Stimulated activated CD8-positive, alpha-beta memory T cell treated with anti-CD3 and anti-CD28 coated beads, Interleukin-12 subunit alpha, Interleukin-12 subunit beta, amount 100 ng/mL, for 1 hour (primary cell): Measurements from ENCODE around the gene FHL3.
A peak's percentile ranks its signal among the peaks of the same experiment; 100 is the strongest.
"Not testable (repeated sequence)": the region's sequence is repeated elsewhere in the genome, so short reads cannot be mapped to it uniquely, and the experiment has no call there.

Experiments
- DNase-seq: peaks from one replicate; pipeline ENCODE4 v3.0.0-alpha.2; 2020; ENCODE audit warnings: low read depth

The FHL3 gene

DNA sequence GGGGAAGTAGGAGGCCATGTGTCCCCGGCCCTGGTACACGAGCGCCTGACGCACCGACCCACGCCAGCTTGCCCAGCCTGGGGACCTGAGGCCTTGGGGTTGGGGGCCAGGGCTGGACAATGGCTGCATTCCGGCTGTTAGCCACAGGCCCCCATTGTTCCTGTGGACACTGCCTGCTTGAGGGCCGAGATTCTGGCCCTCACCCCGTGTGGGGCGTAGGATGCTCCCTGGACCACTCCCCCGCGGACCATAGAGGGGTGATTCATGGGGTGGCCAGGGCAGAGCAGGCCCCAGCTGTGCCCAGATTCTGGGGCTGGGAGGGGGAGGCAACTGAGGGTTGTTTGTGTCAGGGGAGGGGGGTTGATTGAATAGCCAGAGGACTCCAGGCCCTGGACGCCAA is 29.6 kb upstream of the FHL3 start:
- DNase-seq, result no peak

DNA sequence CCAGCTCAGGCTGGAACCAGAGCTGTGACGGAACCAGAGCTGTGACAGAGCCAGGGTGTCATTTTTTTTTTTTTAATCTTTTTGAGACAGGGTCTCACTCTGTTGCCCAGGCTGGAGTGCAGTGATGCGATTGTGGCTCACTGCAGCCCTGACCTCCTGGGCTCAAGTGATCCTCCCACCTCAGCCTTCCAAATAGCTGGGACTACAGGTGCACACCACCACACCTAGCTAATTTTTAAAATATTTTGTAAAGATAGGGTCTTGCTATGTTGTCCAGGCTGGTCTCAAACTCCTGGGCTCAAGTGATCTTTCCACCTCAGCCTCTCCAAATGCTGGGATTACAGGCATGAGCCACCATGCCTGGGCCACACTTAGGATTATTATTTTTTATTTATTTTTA is 27.7 kb upstream of the FHL3 start:
- not testable (repeated sequence) for DNase-seq

DNA sequence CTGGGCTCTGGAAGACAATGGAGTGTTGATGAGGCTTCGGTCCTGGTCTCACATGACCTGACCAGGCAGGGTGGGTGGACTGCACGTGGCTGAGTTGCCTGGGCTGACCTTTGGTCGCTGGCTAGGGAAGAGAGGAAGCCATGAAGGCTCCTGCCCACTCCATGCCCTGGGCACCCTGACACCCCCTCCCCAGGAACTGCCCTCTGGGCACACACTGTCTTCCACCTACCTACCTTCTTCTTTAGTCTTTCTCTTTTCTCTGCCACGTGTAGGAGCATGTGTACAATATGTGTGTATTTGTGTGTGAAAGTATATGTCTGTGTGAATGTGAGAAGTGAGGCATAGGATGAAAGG is 26.2 kb upstream of the FHL3 start:
- DNase-seq, result no peak

DNA sequence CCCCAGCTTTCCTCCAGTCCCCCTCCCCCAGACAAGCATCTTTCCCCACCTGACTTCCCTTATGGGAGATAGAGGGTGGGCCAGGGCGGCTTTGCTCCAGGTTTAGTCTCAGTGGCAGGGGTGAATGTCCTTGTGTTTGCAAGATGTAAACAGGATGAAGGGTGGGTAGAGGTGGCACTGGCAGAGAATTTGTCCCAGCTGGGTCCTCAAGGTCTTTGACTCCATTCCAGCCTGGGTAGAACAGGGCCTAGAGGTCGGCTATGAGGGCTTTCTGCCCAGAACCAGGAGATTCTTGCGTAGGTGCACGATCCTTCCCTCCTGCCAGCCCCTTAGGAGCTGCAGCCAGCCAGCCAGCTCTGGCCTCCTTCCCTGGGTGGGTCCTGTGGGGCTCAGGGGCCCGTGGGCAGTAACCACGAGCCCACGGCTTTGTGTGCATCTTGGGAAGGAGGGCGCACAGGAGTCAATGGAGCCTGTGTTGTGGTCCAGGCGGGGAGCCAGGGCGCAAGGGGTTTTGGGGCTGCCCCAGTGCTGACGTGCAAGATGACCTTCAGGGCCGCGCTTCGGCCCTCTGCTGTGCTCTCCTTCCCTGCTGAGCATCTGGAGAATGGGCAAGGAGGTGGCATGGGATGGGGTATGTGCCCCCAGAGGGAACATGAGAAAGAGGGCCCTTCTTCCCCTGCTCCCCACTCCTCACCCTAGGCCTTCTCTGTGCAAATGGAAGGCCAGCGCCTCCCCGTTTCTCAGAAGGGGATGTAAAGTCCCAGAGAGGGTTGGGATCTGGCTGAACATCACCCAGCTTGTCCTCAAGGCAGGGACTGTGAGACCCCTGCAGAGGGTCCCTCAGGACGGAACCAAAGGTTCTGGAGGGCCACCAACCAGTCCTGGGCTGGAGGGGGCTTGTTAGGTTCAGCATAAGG is 25.5 kb upstream of the FHL3 start:
- DNase-seq, result no peak

DNA sequence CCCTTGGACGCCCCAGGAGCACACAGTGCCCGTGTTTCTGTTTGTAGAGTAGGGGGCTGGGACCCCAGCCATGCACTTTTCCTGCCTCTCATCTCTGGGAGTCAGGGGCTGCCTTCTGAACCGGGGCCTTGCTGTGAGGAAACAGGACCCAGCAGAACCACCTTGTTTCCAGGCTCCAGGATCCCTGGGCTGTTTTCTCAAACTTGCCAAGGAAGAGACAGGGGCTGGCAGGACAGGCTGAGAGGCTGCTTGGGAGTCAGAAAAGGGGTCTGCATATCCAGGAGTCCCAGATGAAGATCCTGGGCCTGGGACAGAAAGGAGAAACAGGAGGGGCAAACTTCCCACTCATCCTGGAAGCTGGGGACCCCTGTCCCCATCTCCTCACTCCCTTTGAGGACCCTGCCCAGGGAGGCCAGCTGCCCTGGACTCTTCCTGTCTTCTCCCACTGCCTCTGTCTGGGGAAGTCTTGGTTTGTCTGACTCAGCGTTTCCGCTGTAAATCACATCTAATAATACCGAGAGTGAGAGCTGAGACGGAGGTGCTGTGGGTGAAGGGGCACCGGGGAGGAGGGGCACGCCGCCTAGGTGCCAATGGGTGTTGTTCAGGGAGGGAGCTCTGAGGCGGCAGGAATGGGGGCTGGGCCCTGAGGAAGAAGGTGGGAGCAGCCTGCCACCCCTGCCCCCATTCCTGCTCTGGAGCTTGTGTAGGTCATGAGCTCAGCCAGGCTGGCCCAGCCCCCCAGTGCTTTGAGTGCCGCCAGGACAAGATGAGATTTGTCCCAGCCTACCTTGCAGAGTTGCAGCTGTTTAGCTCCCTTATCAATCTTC is 24.6 kb upstream of the FHL3 start:
- peak; percentile 27 for DNase-seq

DNA sequence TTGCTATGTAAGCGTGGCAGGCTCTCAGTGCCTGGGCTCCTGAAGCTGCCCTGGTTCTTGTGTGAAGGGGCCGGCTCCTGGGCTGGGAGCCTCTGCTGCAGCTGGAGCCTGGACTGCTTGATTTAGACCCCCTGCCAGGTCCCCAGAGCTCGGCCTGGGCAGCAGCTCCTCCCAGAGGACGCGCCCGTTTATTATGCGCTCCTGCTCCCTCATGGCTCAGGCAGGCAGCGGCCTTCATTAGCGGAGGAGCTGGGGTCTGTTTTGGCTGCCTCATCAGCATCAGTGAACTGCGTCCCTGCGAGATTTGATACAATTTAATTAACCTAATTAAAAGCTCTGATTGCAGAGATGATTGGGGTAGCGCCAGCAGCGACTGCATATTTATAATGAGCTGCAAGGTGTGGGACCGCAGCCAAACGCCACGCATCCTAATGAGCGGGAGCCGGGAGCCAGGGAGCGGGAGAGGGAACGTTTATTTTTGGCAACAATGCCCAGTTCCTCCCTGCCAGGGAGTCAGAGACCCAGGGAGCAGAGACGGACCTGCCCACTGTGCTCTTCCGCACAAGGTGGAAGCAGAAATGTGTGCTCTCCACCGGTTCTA is 23.9 kb upstream of the FHL3 start:
- DNase-seq, result no peak

DNA sequence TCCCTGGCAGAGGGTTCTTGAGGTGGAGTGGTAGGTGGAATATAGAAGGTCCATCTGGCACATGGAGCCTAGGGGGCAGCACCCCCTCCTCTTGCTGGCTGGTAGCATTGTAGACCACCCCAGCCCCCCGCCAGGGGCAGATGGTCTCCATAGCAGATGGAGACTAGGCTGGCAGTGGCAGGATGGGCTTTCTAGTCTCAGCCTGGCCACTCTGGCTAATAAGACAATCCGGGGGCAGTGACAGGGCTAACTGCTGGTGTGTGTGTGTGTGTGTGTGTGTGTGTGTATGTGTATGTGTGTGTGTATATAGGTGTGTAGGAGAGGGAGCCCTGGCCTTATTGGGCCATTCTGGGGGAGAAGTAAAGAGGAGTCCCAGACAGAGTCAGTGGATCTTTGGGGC is 23.4 kb upstream of the FHL3 start:
- DNase-seq, result no peak

DNA sequence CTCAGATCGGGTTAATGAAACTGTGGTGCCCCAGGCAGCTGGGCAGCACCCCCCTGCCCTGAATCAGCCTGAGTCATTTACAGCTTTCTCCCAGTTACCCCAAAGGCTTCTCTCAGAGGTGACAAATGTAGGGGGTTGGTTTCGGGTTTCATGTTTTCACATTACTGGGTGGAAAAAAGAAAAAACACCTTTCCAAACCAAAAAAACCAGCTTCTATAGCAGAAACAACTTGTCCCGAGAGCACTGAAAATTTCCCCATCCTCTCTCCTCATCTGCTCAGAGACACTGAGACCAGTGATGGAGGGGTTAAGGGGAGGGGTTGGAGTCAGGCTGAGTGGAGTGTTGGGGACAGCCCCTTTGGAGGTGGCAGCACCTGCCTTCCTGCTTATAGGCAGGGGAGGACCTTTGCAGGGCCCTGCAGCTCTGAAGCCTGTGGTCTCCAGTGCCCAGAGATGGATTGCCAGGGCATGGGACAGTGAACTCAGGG is 22.8 kb upstream of the FHL3 start:
- DNase-seq, result no peak

DNA sequence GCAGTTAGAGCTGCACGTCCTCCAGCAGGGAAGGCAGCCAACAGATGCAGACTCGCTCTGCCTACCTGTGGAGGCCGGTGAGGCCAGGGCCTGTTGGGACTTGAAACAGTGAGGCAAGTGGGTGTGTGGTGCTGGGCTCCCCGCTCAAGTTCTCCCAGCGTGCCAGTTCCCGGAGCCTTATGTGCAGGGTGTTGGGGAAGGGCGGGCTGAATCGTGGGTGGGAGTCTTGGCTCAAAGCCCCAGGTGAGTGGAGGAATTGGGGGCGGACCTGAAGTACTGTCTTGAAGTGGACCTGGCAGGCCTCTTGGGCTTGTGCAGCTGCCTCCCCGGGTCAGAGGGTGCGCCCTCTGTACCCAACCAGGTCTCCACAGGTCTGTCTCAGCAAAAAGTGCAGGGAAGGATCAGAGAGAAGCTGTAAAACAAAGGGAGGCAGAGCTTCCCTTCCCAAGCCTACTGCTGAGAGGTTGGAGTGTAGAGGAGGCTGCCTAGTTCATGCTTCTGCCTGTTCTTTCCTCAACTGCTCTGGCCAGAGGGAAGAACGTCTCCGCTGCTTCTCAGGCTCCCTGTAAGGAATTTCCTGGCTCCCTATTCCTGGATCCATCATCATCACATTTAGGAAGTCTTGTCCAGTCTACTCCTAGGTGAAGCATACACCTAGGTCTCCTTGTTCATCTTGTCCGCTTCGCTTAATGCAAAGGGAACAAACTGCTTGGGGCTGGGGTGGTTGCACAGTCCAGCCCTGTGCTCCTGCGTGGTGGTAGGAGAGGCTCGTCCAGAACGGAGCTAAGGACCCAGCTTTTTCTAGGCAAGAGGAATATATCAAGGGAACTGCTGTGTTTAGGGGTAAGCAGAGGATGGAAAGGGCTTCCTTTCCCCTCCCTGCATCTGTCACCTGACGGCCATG is 22.1 kb upstream of the FHL3 start:
- DNase-seq, result no peak

DNA sequence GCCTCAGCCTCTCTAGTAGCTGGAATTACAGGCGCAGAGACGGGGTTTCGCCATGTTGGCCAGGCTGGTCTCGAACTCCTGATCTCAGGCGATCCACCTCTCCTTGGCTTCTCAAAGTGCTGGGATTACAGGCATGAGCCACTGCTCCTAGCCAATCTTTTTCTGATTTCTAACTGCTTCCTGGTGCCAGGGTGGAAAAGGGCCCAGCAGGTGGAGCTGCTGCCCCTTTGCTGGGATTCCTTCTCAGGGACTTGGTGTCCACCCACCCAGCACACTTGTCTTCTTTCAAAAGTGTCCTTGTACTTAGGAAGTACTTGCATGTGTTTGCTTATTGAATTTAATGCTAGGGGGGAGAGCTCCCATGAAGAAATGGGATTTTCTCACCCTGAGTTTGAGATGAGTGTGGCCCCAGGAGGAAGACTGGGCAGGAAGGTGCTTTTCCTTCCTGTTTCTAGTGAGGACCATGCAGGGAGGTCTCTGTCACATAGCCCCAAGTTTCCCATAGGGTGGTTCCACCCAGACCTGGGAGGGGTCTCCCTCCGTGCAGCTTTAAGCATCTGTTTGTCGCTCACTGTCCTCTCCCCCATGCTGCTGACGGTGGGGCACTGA is 21.4 kb upstream of the FHL3 start:
- DNase-seq, result no peak

DNA sequence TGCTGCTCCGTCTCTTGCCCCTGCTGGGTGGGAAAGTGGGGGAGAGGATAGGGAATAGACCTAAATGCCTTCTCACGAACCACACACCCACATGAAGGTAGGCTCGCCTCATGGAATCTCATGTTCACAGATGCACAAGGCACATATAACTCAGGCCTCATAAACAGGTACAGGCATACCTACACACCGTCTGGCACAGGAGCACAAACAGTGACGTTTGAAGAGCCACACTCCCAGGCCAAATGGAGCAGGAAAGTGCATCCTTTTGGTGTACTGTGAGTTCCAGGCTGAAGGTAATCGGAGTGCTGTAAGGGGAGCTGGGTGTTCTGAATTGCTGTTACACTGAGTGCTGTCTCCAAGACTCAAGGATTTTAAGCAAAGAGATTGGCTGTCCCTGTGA is 20.4 kb upstream of the FHL3 start:
- no peak for DNase-seq

DNA sequence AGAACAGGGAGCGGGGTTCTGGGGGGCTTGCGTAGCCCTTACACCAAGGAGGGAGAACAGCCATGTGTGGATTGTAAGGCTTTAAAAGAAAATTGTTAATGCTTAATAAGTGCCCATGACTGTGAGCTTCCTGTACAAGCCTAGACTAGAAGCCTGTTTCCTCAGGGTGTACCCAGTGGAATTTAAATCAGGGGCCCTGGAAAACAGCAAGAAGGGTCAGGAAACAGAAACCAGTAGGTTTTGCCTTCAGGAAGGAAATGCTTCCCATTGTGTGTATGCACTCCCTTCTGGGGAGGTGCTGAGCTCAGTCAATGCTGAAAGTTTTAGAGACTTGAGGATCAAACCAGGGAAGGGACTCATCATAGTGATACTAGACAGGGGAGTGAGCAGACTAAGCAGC is 19.9 kb upstream of the FHL3 start:
- DNase-seq, result no peak

DNA sequence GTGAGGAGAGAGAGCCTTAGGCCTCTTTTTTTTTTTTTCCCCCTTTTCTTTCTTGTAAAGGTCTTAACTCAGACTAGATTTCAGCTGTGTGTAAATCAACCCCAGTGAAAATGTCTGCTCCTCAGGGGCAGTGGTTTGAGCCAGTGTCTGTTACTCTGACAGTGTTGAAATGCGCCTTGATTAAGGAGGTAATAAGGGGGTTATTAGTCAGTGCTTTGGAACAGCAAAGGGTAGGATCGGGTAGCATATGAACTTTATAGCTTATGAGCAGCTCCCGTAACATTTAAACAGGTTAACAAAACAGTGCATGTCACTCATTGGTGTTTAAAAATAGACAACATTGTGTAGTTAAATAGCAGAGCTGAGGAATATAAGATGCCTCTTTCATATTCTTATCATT is 17.5 kb upstream of the FHL3 start:
- no peak for DNase-seq

DNA sequence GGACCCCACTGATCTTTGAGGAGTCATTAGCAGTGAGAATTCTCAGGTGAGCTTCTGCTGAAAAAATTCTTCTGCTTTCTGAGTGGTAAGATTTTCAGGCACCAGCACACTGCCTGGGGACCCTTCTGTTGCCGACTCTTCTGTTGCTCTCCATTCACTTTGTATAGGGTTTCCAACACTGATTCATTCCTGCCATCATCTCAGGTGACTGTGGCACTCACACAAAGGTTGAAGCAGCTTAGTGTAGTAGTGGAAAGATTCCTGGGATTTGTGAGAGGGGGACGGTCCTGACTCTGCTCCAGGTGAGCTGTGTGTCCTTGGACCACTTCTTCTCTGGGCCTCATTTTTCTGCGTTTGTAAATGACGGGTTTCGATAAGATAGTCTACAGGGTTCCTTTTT is 16.7 kb upstream of the FHL3 start:
- no peak for DNase-seq

DNA sequence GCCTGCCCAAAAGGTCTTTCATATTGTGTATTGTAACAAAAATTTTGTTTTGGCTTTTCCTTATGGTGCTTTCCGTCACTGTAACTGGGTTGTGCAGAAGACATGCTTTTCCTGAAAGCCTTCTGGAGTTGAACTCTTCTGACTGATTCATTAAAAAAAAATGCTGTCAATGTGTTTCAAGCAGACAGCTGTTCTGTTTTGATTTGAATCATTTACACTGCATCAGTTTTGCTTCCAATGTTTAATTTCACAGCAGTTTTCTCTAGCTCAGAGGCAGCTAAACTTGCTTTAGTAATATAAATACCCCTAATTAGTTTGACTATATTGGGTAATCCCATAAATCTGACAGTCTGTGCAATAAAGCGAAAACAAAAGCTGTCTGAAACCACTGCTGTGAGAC is 15.1 kb upstream of the FHL3 start:
- no peak for DNase-seq

DNA sequence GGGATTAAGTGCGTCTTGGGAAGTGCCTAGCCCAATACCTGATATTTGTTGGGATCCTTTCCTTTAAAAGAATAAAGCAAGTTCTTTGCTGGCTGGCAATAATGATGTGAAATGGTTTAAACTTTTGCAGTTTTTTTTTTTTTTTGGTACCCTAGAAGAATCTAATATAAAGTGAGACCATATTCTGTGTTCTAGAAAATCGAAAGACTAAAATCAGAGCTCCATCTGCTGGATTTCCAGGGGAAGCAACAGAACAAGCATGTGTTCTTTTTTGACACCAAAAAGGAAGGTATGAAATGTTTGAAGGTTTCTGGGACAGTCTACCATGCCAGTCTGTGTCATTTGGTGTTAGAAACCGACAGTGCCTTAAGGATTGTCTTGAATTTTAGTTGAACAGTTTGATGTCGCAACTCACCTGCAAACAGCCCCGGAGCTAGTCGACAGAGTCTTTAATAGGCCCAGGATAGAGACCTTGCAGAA is 13.6 kb upstream of the FHL3 start:
- DNase-seq, result no peak

DNA sequence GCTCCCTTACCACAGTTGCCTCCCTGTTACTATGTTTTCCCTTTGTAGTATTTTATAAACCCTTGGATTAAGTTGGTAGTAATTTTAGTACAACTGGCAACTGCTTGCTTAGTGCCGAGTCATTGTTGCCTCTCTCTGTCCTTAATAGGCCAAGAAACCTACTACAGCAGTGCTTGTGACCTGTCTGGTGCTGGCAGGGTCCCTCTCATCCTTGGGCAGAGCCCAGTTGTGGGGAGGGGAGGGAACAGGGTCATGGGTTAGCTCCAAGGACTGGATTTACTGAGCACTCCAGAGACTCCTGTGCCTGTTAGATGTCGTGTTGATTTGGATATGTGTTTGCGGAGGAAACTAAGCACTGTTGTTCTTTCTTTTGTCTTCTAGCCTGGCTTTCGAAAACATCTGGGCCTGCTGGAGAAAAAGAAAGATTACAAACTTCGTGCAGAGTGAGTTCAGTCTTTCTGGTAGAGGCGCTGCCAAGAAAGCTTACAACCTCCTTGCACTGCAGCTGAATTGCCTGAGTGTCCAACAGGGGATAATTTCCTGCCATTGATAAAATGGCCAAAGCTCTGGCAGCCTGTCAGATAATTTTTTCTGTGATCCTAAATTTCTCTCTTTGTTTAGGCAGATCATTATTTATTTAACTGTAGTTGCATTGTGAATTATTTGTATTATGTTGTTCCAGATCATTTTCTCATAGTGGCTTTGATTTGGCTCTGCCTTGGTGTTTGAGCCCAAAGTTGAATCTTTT is 10.8 kb upstream of the FHL3 start:
- DNase-seq, result no peak

DNA sequence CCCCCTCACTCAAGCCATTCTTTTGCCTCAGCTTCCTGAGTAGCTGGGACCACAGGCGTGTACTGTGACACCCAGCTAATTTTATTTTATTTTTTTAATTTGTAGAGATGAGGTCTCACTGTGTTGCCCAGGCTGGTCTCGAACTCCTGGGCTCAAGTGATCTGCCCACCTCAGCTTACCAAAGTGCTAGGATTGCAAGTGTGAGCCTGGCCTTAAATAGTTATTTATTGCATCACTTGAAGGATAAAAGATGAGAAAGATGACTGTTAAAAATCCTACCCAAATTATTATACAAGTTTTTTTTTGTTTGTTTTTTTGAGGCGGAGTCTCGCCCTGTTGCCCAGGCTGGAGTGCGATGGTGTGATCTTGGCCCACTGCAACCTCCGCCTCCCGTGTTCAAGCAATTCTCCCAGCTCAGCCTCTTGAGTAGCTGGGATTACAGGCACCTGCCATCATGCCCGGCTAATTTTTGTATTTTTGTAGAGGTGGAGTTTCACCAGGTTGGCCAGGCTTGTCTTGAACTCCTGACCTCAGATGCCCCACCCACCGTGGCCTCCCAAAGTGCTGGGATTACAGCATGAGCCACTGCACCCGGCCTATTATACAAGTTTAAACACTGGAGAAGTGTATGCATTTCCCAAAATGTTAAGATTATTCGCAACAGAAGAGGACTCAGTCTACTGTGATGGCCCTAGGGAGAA is 9.6 kb upstream of the FHL3 start:
- no peak for DNase-seq

DNA sequence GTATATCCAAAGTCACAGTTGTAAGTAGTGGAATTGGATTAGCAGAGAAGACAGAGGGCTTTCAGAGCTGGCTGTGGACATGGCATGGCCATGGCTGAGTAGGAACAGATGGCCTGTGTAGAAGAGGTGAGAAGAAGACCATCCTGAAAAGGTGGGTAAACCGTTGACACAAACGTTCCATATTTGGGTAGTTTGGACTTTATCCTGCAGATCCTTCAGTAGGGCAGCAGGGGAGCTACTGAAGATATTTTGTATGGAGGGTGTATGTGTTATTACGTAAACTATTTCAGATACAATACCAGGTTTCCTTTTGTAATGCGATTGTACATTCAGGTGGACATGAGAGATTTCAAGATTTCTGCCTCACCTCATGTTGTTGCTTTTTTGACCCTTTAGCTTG is 8.9 kb upstream of the FHL3 start:
- DNase-seq, result no peak

DNA sequence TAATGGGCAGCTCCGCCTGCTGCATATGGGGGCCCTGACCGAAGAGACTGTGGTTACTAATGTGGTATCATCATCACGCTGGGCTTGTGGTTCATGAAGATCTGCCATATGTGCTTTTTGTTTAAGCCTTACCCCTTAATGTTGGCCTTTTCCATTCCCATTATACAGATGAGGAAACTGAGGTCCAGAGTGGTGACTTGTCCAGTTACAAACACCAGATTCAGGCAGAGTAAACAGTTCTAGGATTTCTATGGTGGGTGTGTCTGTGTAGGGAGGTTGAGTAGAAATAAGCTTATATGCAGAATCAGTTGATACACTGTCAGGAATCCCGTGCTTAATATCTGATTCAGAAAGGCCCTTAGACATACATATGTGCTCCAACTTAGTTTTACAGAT is 7.9 kb upstream of the FHL3 start:
- DNase-seq, result no peak
